ENCODE measurements around the gene THOC2.

Gene THOC2

GRCh38 chrX:123629502-123629901, 103.3 kb downstream of the THOC2 start:
- TF ChIP-seq ARNT (IDR thresholded peaks at IDR 0.05) (no peak), FOXK2 (IDR thresholded peaks at IDR 0.05) (no peak), BHLHE40 (IDR thresholded peaks at IDR 0.05; ENCODE audit: borderline replicate concordance) (no peak), L3MBTL2 (conservative IDR thresholded peaks at IDR 0.05) (no peak), LEF1 (IDR thresholded peaks at IDR 0.05; ENCODE audit: borderline replicate concordance) (no peak), HDGF (IDR thresholded peaks at IDR 0.05; ENCODE audit: borderline replicate concordance) (no peak), SP1 (IDR thresholded peaks at IDR 0.05) (no peak), ELF4 (IDR thresholded peaks at IDR 0.05) (no peak)
- DNase-seq (ENCODE audit: extremely low spot score), result no peak
- ChIA-PET CTCF (no interaction called here), POLR2A (no interaction called here)

GRCh38 chrX:123626962-123627361, 105.9 kb downstream of the THOC2 start:
- no peak for DNase-seq (ENCODE audit: extremely low spot score)

GRCh38 chrX:123625952-123626351, 106.9 kb downstream of the THOC2 start:
- no peak for TF ChIP-seq TARDBP (IDR thresholded peaks at IDR 0.05)
- TF ChIP-seq SP1 (IDR thresholded peaks at IDR 0.05), result no peak
- TF ChIP-seq BHLHE40 (IDR thresholded peaks at IDR 0.05; ENCODE audit: borderline replicate concordance), result no peak
- no peak for TF ChIP-seq PKNOX1 (IDR thresholded peaks at IDR 0.05)
- TF ChIP-seq L3MBTL2 (conservative IDR thresholded peaks at IDR 0.05), result no peak
- no peak for TF ChIP-seq FOXK2 (IDR thresholded peaks at IDR 0.05)
- TF ChIP-seq LEF1 (IDR thresholded peaks at IDR 0.05; ENCODE audit: borderline replicate concordance), result no peak
- no peak for TF ChIP-seq HDGF (IDR thresholded peaks at IDR 0.05; ENCODE audit: borderline replicate concordance)
- no peak for TF ChIP-seq ZNF384 (IDR thresholded peaks at IDR 0.05)
- no peak for TF ChIP-seq SUZ12 (IDR thresholded peaks at IDR 0.05)
- no peak for TF ChIP-seq FOXM1 (IDR thresholded peaks at IDR 0.05; ENCODE audit: borderline replicate concordance)
- no peak for TF ChIP-seq CTBP1 (IDR thresholded peaks at IDR 0.05; ENCODE audit: borderline replicate concordance)
- no peak for TF ChIP-seq NFRKB (IDR thresholded peaks at IDR 0.05)
- TF ChIP-seq ELF4 (IDR thresholded peaks at IDR 0.05), result no peak
- CTCF ChIA-PET, result no interaction called here
- POLR2A ChIA-PET, result no interaction called here
- no peak for DNase-seq (ENCODE audit: extremely low spot score)

More at GRCh38 chrX:123626962-123627361, 105.9 kb downstream of the THOC2 start:
- ChIA-PET CTCF (no interaction called here), POLR2A (no interaction called here)
- TF ChIP-seq ARNT (IDR thresholded peaks at IDR 0.05) (no peak), FOXK2 (IDR thresholded peaks at IDR 0.05) (no peak), L3MBTL2 (conservative IDR thresholded peaks at IDR 0.05) (no peak), ZNF384 (IDR thresholded peaks at IDR 0.05) (no peak), PKNOX1 (IDR thresholded peaks at IDR 0.05) (no peak), BHLHE40 (IDR thresholded peaks at IDR 0.05; ENCODE audit: borderline replicate concordance) (no peak), NFRKB (IDR thresholded peaks at IDR 0.05) (no peak), LEF1 (IDR thresholded peaks at IDR 0.05; ENCODE audit: borderline replicate concordance) (no peak), HDGF (IDR thresholded peaks at IDR 0.05; ENCODE audit: borderline replicate concordance) (no peak), CTBP1 (IDR thresholded peaks at IDR 0.05; ENCODE audit: borderline replicate concordance) (no peak), FOXM1 (IDR thresholded peaks at IDR 0.05; ENCODE audit: borderline replicate concordance) (no peak), SP1 (IDR thresholded peaks at IDR 0.05) (no peak), SUZ12 (IDR thresholded peaks at IDR 0.05) (no peak), FOXA1 (IDR thresholded peaks at IDR 0.05) (no peak)

GRCh38 chrX:123625477-123625876, 107.4 kb downstream of the THOC2 start:
- CTCF ChIA-PET, result no interaction called here
- POLR2A ChIA-PET, result no interaction called here
- no peak for DNase-seq (ENCODE audit: extremely low spot score)
- TF ChIP-seq ARNT (IDR thresholded peaks at IDR 0.05) (no peak), SP1 (IDR thresholded peaks at IDR 0.05) (no peak), TARDBP (IDR thresholded peaks at IDR 0.05) (no peak), LEF1 (IDR thresholded peaks at IDR 0.05; ENCODE audit: borderline replicate concordance) (no peak), ZNF384 (IDR thresholded peaks at IDR 0.05) (no peak), FOXK2 (IDR thresholded peaks at IDR 0.05) (no peak), BHLHE40 (IDR thresholded peaks at IDR 0.05; ENCODE audit: borderline replicate concordance) (no peak), FOXM1 (IDR thresholded peaks at IDR 0.05; ENCODE audit: borderline replicate concordance) (no peak), ELF4 (IDR thresholded peaks at IDR 0.05) (no peak), PKNOX1 (IDR thresholded peaks at IDR 0.05) (no peak), NFRKB (IDR thresholded peaks at IDR 0.05) (no peak), L3MBTL2 (conservative IDR thresholded peaks at IDR 0.05) (no peak), FOXA1 (IDR thresholded peaks at IDR 0.05) (no peak), HDGF (IDR thresholded peaks at IDR 0.05; ENCODE audit: borderline replicate concordance) (no peak), SUZ12 (IDR thresholded peaks at IDR 0.05) (no peak)

- DNase-seq (ENCODE audit: extremely low spot score), result no peak
- POLR2A ChIA-PET, result no interaction called here
- CTCF ChIA-PET, result no interaction called here
- TF ChIP-seq HDGF (IDR thresholded peaks at IDR 0.05; ENCODE audit: borderline replicate concordance) (no peak), CTBP1 (IDR thresholded peaks at IDR 0.05; ENCODE audit: borderline replicate concordance) (no peak), NFRKB (IDR thresholded peaks at IDR 0.05) (no peak), ELF4 (IDR thresholded peaks at IDR 0.05) (no peak), L3MBTL2 (conservative IDR thresholded peaks at IDR 0.05) (no peak)
Measured at GRCh38 chrX:123617007-123617406, 115.8 kb downstream of the THOC2 start.

GRCh38 chrX:123610915-123611314, 121.9 kb downstream of the THOC2 start:
- TF ChIP-seq CTBP1 (IDR thresholded peaks at IDR 0.05; ENCODE audit: borderline replicate concordance) (no peak), NFRKB (IDR thresholded peaks at IDR 0.05) (no peak), ZNF384 (IDR thresholded peaks at IDR 0.05) (no peak), HDGF (IDR thresholded peaks at IDR 0.05; ENCODE audit: borderline replicate concordance) (no peak), SP1 (IDR thresholded peaks at IDR 0.05) (no peak), LEF1 (IDR thresholded peaks at IDR 0.05; ENCODE audit: borderline replicate concordance) (no peak), BHLHE40 (IDR thresholded peaks at IDR 0.05; ENCODE audit: borderline replicate concordance) (no peak), ELF4 (IDR thresholded peaks at IDR 0.05) (no peak), PKNOX1 (IDR thresholded peaks at IDR 0.05) (no peak), FOXA1 (IDR thresholded peaks at IDR 0.05) (no peak), SUZ12 (IDR thresholded peaks at IDR 0.05) (no peak), ARNT (IDR thresholded peaks at IDR 0.05) (no peak), TARDBP (IDR thresholded peaks at IDR 0.05) (no peak), FOXK2 (IDR thresholded peaks at IDR 0.05) (no peak), FOXM1 (IDR thresholded peaks at IDR 0.05; ENCODE audit: borderline replicate concordance) (no peak), L3MBTL2 (conservative IDR thresholded peaks at IDR 0.05) (no peak)
- no peak for DNase-seq (ENCODE audit: extremely low spot score)
- POLR2A ChIA-PET, result no interaction called here
- CTCF ChIA-PET, result interaction anchor here (0.6 kb wide), 1 partner anchor 136 kb away, joined by 3 read pairs; no protein-coding TSS in a partner anchor

Data from HEK293T (cell line).